GM12878 (cell line): ENCODE data around the gene P3H1. TPM values are rescaled to one million over a fixed set of nuclear protein-coding genes. Genes with fewer than 3 reads are reported as not detected.
"Not testable (repeated sequence)": the region's sequence is repeated elsewhere in the genome, so short reads cannot be mapped to it uniquely, and the experiment has no call there.

ENCODE experiments used
- ATAC-seq: fragments of 200-7000 bp; cut with Tn5 transposase; 3 replicates; pipeline ENCODE4 v1.9.1; 2020; ENCODE audit warnings: mild to moderate bottlenecking, moderate library complexity
- BruUV-seq: library from RNA; stranded (reverse); fragments of 400-500 nt; replicated peaks from 2 replicates; lab custom pipeline; 2021; lab: Mats Ljungman, UMichigan
- CTCF ChIA-PET: fragments of 300-600 bp; sonication (Branson Sonifier 250); formaldehyde crosslinking; extraction: SDS; loops from one replicate; lab custom pipeline; 2021; ENCODE audit warnings: inconsistent platforms; lab: Yijun Ruan, JAX
- POLR2A ChIA-PET: fragments of 350-600 bp; formaldehyde crosslinking; extraction: SDS; loops from one replicate; lab custom pipeline; 2021; ENCODE audit warnings: inconsistent platforms; lab: Charles Lee
- RAD21 ChIA-PET: fragments of 300-600 bp; sonication (Branson Sonifier 250); formaldehyde crosslinking; loops from one replicate; lab custom pipeline; 2023; ENCODE audit warnings: antibody characterized with exemption; ENCODE audit not compliant: unreplicated experiment; lab: Charles Lee
- SMC1A ChIA-PET: fragments of 300-600 bp; sonication (Branson Sonifier 250); formaldehyde crosslinking; loops from one replicate; lab custom pipeline; 2023; ENCODE audit not compliant: unreplicated experiment, uncharacterized antibody; lab: Charles Lee
- DNase-seq: peaks from one replicate; pipeline ENCODE4 v3.0.0-alpha.2; 2011; ENCODE audit warnings: low read depth, low spot score
- FAIRE-seq: peaks from 3 replicates; lab custom pipeline; 2011; peaks lifted over from hg19 to GRCh38; lab: Jason Lieb, UNC
- H2AFZ ChIP-seq: 2 replicates; pipeline ENCODE4 v1.6.0; 2011; ENCODE audit warnings: low read depth, low read length, control low read depth; ENCODE audit not compliant: control insufficient read depth
- H3K27ac ChIP-seq: 2 replicates; pipeline ENCODE4 v1.5.1; 2011; ENCODE audit warnings: control low read depth; ENCODE audit not compliant: control insufficient read depth, insufficient read depth
- H3K27me3 ChIP-seq, 2 experiments: replicated peaks in 1 of 2; 2 replicates each; pipeline versions ENCODE4 v1.6.0 to v1.6.1; 2011; ENCODE audit warnings: low read length in 1 of 2; ENCODE audit not compliant: control insufficient read depth in 2 of 2, insufficient read depth in 2 of 2
- H3K36me3 ChIP-seq, 2 experiments: 2 replicates each; pipeline ENCODE4 v1.5.1; 2011; ENCODE audit warnings: low read length in 1 of 2; ENCODE audit not compliant: control insufficient read depth in 2 of 2, insufficient read depth in 2 of 2
- H3K4me1 ChIP-seq: 2 replicates; pipeline ENCODE4 v1.6.1; 2011; ENCODE audit warnings: mild to moderate bottlenecking, low read length, moderate library complexity, mixed read lengths; ENCODE audit not compliant: control insufficient read depth, insufficient read depth
- H3K4me2 ChIP-seq: 2 replicates; pipeline ENCODE4 v1.6.0; 2011; ENCODE audit warnings: control low read depth; ENCODE audit not compliant: control insufficient read depth, insufficient read depth
- H3K4me3 ChIP-seq: fragments of 200-600 bp; sonication (generic); 2 replicates; pipeline ENCODE4 v1.5.1; 2016
- H3K79me2 ChIP-seq: 2 replicates; pipeline ENCODE4 v1.6.0; 2011; ENCODE audit warnings: low read length; ENCODE audit not compliant: control insufficient read depth, insufficient read depth
- H3K9ac ChIP-seq: 2 replicates; pipeline ENCODE4 v1.8.0; 2011; ENCODE audit warnings: low read length, control low read depth, mixed read lengths; ENCODE audit not compliant: control insufficient read depth, insufficient read depth
- H3K9me3 ChIP-seq: replicated peaks from 3 replicates; pipeline ENCODE4 v1.5.1; 2011; ENCODE audit warnings: mild to moderate bottlenecking, low read length; ENCODE audit not compliant: control insufficient read depth, insufficient read depth
- H4K20me1 ChIP-seq: 2 replicates; pipeline ENCODE4 v1.6.0; 2011; ENCODE audit not compliant: control insufficient read depth, insufficient read depth
- BHLHE40 ChIP-seq, 2 experiments: fragments of 450-650 bp in 1 of 2; IDR thresholded peaks; 2 replicates each; pipeline ENCODE4 v1.6.1; 2011 to 2017; ENCODE audit warnings: low read depth in 2 of 2, borderline replicate concordance in 1 of 2, improper control_type of control experiment in 1 of 2, low read length in 1 of 2, mild to moderate bottlenecking in 1 of 2
- WGBS: methylation state at CpG from one replicate; pipeline ENCODE4 v1.1.6; 2016; ENCODE audit warnings: low lambda C conversion rate; ENCODE audit not compliant: insufficient replicate concordance, insufficient coverage; ENCODE audit errors: missing lambda C conversion rate; 5-methylcytosine and 5-hydroxymethylcytosine counted together
- in situ Hi-C: fragments of 300-500 bp; cut with MboI; formaldehyde crosslinking; loops from 9 replicates; pipeline ENCODE4 v1.14.3; 2018; ENCODE audit warnings: mixed read lengths
- intact Hi-C: fragments of 100-400 bp; cut with micrococcal nuclease; formaldehyde crosslinking; loops from one replicate; pipeline ENCODE4 v1.14.2; 2022; ENCODE audit not compliant: unreplicated experiment
- polyA plus RNA-seq, 11 experiments: library from polyadenylated mRNA; depleted of rRNA in 4 of 11; unstranded in 6 of 11; stranded (reverse) in 5 of 11; fragments of >200 nt; fragmentation: Nextera tagmentation in 4 of 11; fragmentation: Illumina TruSeq in 1 of 11; extraction: Ambion mirVana in 4 of 11; extraction: Trizol in 1 of 11; gene quantifications; 1 replicate in 1 of 11; 2 replicates in 10 of 11; pipeline versions ENCODE4 v1.2.1 to v1.2.3, GENCODE V29; 2011 to 2016; ENCODE audit warnings: inconsistent platforms in 2 of 11, missing spikeins in 2 of 11, low read depth in 1 of 11
- total RNA-seq, 4 experiments: library from RNA; depleted of rRNA in 3 of 4; stranded (reverse); fragments of >200 nt in 3 of 4; fragmentation: Illumina TruSeq in 1 of 4; extraction: Trizol in 1 of 4; gene quantifications; 2 replicates each; pipeline versions ENCODE4 v1.2.1 to v1.2.3, GENCODE V29; 2013 to 2021

Gene P3H1
- total and polyA plus RNA-seq, 10 of the 15 experiments (the other 5 are each of a cell fraction or from before 2014, with no cell fraction given), result 0.72 to 42.4 (median 26.0) TPM

GRCh38 chr1:42723511-42723910 is 43.3 kb downstream of the P3H1 start:
- ChIA-PET SMC1A (interaction anchor here (0.5 to 1.0 kb wide), 2 partner anchors 12 to 522 kb away, joined by 3 read pairs; no protein-coding TSS in a partner anchor), CTCF (no interaction called here), POLR2A (interaction anchor here (0.7 kb wide), 1 partner anchor 22 kb away, joined by 3 read pairs; no protein-coding TSS in a partner anchor), RAD21 (no interaction called here)
- no TSS peak for BruUV-seq
- Histone ChIP-seq H3K79me2 (no peaks in the 10 kb centered on the region), H3K27me3 (no peaks in the 10 kb centered on the region), H3K9me3 (no peaks in the 10 kb centered on the region), H3K4me3 (no peak overlapping the region), H3K4me2 (no peak overlapping the region), H3K4me1 (no peaks in the 10 kb centered on the region), H3K9ac (no peak overlapping the region), H3K36me3 (no peaks in the 10 kb centered on the region), H2AFZ (no peak overlapping the region), H4K20me1 (no peaks in the 10 kb centered on the region), H3K27ac (no peak overlapping the region)
- FAIRE-seq (no peak), DNase-seq (no peak), ATAC-seq (no peak)
- in situ Hi-C loops (no loop called here), intact Hi-C loops (no loop called here)
- TF ChIP-seq BHLHE40 (IDR thresholded peaks at IDR 0.05; ENCODE audit: borderline replicate concordance in 1 of 2, low read depth in 2 of 2, low read length in 1 of 2), result no peak
- WGBS, result 53% methylated on average over 6 of the region's 6 CpGs

GRCh38 chr1:42722403-42722802 is 44.4 kb downstream of the P3H1 start:
- H3K4me3 ChIP-seq, H3K4me1 ChIP-seq, DNase-seq, BruUV-seq, in situ Hi-C loops, H3K27me3 ChIP-seq, RAD21 ChIA-PET, H4K20me1 ChIP-seq, intact Hi-C loops, H3K36me3 ChIP-seq, H3K9me3 ChIP-seq, H3K9ac ChIP-seq, H2AFZ ChIP-seq, H3K79me2 ChIP-seq, ATAC-seq, H3K27ac ChIP-seq, FAIRE-seq, H3K4me2 ChIP-seq: not testable (repeated sequence)
- ChIA-PET CTCF (interaction anchor here (0.7 kb wide), 1 partner anchor 60 kb away, joined by 4 read pairs; no protein-coding TSS in a partner anchor), SMC1A (interaction anchor here (1.0 kb wide), 1 partner anchor 13 kb away, joined by 3 read pairs; no protein-coding TSS in a partner anchor), POLR2A (interaction anchor here (0.7 kb wide), 1 partner anchor 131 kb away, joined by 6 read pairs; no protein-coding TSS in a partner anchor)
- 100% methylated on average over 2 of the region's 2 CpGs for WGBS
